Measurements from ENCODE around the gene SPATS2L. TPM values are rescaled to one million over a fixed set of nuclear protein-coding genes. Genes with fewer than 3 reads are reported as not detected.
"Not testable (repeated sequence)": the region's sequence is repeated elsewhere in the genome, so short reads cannot be mapped to it uniquely, and the experiment has no call there.

SPATS2L gene
- total RNA-seq, 1 donor: 117 TPM

DNA sequence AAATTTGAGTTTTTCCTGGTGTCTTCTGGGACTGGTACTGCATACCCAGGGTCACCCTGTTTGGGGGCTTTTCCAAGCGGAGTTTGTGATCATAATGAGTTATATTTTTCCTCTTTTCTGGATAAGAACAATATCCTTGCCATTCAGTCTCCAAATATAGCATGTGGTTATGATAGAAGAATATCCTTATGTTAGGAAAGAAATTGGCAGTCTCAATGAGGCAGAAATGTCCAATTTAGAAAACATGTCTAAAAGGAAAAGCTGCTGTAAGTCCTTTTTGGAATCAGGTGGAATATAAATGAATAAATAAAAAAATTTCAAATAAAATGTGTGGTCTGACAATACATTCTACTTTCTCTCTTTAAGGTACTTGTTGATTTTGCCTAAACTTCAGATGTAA is 36.2 kb downstream of the SPATS2L start:
- TF ChIP-seq, protein P1, sequence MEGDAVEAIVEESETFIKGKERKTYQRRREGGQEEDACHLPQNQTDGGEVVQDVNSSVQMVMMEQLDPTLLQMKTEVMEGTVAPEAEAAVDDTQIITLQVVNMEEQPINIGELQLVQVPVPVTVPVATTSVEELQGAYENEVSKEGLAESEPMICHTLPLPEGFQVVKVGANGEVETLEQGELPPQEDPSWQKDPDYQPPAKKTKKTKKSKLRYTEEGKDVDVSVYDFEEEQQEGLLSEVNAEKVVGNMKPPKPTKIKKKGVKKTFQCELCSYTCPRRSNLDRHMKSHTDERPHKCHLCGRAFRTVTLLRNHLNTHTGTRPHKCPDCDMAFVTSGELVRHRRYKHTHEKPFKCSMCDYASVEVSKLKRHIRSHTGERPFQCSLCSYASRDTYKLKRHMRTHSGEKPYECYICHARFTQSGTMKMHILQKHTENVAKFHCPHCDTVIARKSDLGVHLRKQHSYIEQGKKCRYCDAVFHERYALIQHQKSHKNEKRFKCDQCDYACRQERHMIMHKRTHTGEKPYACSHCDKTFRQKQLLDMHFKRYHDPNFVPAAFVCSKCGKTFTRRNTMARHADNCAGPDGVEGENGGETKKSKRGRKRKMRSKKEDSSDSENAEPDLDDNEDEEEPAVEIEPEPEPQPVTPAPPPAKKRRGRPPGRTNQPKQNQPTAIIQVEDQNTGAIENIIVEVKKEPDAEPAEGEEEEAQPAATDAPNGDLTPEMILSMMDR (IDR thresholded peaks at IDR 0.05; ENCODE audit: insufficient read depth, low read length): no peak
- H3K4me3 ChIP-seq (ENCODE audit: low read depth, low read length): no peak overlapping the region
- no peak for DNase-seq (ENCODE audit: low read depth)

DNA sequence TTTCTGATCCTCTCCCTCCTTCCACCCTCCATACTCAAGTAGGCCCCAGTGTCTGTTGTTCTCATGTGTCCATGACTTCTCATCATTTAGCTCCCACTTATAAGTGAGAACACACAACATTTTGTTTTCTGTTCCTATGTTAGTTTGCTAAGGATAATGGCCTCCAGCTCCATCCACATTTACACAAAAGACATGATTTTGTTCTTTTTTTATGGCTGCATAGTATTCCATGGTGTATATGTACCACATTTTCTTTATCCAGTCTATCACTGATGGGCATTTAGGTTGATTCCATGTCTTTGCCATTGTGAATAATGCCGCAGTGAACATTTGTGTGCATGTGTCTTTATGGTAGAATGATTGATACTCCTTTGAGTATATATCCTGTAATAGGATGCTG is 37.7 kb downstream of the SPATS2L start:
- H3K4me3 ChIP-seq (ENCODE audit: low read depth, low read length); DNase-seq (ENCODE audit: low read depth): not testable (repeated sequence)

DNA sequence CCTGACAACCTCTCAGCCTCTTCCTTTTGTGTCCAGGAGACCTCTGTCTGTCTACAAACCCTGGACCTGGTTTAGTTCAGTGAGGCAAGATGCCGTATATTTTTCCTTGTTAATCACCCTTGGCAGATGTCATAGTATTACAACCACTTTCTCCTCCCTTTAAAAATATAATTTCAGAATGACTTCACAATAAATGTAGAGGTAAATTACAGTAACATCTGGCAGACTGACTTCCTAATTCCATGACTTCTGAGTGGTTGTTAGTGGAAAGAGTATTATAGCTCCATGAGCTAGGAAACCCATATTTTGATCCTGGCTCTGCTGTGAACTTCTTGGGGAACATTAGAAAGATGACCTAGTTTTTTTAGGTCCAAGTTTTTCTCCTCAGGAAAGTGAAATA is 39.5 kb downstream of the SPATS2L start:
- no peak overlapping the region for H3K4me3 ChIP-seq (ENCODE audit: low read depth, low read length)
- DNase-seq (ENCODE audit: low read depth): peak; percentile 27
- TF ChIP-seq, protein P1 (IDR thresholded peaks at IDR 0.05; ENCODE audit: insufficient read depth, low read length): no peak

DNA sequence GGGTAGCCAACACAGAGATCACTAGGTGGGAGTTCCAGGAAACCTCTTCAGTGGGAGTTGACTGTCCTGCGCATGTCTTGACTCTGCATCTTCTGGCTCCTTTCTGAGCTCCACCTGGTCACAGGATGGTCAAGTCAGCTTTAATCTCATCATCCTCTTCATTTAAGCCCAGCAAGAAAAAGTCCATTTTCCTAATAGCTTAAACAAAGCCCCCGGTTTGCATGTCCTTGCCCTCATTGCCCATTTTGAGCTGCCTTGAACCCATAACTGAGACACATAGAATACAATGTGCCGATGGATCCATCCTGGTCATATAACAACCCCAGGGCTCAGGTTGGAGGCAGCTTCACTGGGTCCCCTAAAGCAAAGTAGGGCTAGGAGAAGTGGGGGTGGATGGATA is 40.8 kb downstream of the SPATS2L start:
- no peak for DNase-seq (ENCODE audit: low read depth)
- TF ChIP-seq, protein P1 (IDR thresholded peaks at IDR 0.05; ENCODE audit: insufficient read depth, low read length): no peak
- H3K4me3 ChIP-seq (ENCODE audit: low read depth, low read length): no peak overlapping the region

DNA sequence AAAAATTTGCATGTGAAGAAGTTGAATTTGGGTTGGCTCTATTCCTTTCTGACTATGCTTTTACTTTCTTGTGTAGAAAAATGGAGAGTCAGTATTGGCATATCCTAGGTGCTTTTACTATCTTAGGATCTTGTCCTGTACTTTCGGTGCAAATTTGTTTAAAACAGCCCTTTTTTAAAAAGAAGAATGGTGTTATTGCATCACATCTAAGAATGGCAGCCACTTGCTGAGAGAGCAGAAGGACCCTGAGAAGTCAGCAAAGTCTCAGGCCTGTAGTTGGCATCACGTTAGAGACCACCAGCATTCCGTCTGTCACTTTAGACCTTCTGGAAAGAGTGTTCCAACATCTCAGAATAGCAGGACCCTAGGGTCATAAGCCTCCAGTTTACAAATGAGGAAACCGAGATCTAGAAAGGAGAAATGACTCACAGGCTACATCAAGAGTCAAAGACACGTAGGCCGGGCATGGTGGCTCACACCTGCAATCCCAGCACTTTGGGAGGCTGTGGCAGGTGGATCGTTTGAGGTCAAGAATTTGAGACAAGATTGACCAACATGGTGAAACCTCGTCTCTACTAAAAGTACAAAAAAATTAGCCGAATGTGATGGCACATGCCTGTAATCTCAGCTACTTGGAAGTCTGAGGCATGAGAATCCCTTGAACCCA is 42.5 kb downstream of the SPATS2L start:
- H3K4me3 ChIP-seq (ENCODE audit: low read depth, low read length): no peak overlapping the region
- TF ChIP-seq, protein P1 (IDR thresholded peaks at IDR 0.05; ENCODE audit: insufficient read depth, low read length): no peak
- DNase-seq (ENCODE audit: low read depth): no peak

DNA sequence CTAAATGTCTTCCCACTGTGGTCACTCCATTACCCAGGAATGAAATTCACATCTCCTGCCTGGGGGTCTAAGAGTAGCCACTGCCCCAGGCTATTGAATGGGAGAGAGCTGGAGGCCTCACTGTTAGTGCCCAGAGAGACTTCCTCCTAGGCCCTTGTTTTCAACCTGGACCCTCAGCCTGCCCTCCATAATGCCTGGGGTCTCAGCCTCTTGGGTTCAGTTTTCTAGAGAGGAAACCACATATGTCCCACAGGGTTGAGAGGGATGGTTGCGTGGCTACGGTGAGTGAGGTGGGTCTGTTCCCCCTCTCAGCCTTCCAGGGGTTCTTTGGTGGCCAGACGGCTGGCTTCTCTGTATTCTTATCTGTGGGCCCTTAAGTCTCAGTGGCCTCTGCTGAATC is 43.4 kb downstream of the SPATS2L start:
- H3K4me3 ChIP-seq (ENCODE audit: low read depth, low read length): no peak overlapping the region
- DNase-seq (ENCODE audit: low read depth): no peak
- TF ChIP-seq, protein P1 (IDR thresholded peaks at IDR 0.05; ENCODE audit: insufficient read depth, low read length): no peak

DNA sequence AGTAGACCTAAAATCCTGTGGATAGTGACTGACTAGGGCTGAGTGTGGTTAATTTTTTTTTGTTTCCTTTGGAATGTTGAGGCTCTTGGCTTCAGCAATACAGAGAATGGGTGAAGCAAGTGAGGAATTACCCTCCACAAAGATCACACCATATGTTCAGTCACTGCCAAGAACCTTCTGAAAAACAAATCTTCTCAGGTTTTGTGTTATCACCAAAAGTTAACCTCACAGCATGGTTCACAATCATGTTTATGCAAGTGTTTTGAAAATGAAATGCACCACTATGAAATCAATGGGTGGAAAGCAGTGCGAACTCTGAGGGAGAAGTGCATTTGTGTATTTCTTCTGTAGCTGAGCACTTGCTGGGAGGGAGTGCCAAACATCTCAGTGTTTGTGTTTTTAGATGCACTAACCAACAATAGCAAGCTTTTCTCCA is 44.4 kb downstream of the SPATS2L start:
- TF ChIP-seq, protein P1 (IDR thresholded peaks at IDR 0.05; ENCODE audit: insufficient read depth, low read length): no peak
- H3K4me3 ChIP-seq (ENCODE audit: low read depth, low read length): no peak overlapping the region
- peak; percentile 91 for DNase-seq (ENCODE audit: low read depth)
